ENCODE measurements around the gene AGPAT2. TPM values are rescaled to one million over a fixed set of nuclear protein-coding genes. Genes with fewer than 3 reads are reported as not detected.

AGPAT2 gene
- total RNA-seq, 1 donor from 2014 or later: 40.5 TPM

DNA sequence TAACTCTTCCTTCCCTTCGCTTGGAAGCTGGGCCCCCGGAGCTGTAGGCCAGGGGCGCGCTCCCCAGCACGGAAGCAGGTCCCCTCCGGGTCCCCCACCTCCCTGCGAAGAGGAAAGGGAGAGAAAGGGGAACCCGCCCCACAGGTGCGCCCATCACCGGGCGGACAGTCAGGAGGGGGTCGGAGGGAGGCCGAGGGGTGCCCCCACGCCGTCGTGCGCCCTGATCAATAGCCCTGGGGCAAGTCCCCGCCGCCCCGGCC, 793 bp downstream of the AGPAT2 start:
- Mint-ChIP-seq H3K36me3 (ENCODE audit: low read depth) (no peaks in the 10 kb centered on the region), H3K27me3 (ENCODE audit: low read depth) (no peaks in the 10 kb centered on the region), H3K9me3 (no peaks in the 10 kb centered on the region)

DNA sequence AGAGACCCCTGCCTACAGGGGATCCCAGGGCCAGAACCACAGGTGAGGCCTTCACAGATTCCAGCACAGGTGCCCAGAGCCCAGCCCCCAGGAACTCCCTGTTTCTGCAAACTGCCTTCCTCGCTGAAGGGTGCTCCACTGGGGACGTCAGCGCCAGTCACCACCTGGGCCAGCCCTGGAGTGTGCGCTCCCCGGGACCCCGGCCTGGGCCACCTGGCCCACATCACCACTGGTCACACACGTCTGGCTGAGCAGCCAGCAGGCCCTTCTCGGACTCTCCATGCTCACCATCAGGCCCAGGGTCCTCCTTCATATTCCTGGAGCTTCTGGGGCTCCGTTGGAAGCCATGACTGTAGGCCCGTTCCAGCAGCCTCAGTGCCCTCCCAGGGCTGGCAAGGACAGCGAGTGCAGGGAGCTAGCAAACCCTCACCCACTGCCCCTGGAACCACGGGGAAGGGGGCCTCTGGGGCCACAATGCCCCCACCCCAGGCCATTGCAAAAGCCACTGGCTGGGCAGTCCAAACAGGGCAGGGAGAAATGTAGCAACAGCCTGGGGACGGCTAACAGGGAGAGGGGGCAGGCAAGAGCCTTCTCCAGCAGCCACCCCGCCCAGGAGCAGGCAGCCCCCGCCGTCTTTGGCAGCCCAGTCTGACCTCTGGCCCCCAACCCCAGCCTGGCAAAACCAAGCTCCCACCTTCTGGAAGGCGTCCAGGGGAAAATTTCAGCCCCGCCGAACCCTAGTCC, 1.3 kb downstream of the AGPAT2 start:
- H3K36me3 Mint-ChIP-seq (ENCODE audit: low read depth): no peaks in the 10 kb centered on the region

More for the DNA sequence above, 793 bp downstream of the AGPAT2 start:
- no peak for DNase-seq (ENCODE audit: low spot score)
- H3K27ac Mint-ChIP-seq: peak overlapping the region; percentile 38
- H3K4me3 Mint-ChIP-seq (ENCODE audit: low read depth): peak overlapping the region; percentile 80
- intact Hi-C loops (cut with micrococcal nuclease): no loop called here
- H3K4me1 Mint-ChIP-seq (ENCODE audit: low read depth): peaks cover 2% of the 10 kb centered on the region

DNA sequence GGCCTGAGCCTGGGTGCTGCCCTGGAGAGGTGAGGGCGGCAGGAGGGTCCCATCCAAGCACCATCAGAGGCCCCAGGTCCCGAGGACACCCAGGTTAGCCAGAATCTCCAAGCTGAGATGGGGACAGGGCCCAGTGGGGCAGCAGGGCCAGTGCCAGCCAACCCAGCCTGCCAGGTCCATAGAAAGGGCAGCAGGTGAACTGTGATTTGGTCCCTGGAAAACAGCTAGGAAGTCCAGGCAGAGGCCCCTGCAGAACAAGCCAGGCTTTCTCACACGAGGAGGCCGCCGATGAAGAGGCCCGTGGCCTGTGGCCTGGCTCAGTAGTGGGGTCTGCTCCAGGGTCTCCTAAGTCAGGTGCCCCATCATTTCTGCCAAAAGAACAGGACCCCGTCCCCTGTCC, 2.0 kb downstream of the AGPAT2 start:
- no peak overlapping the region for H3K4me3 Mint-ChIP-seq (ENCODE audit: low read depth)
- no peaks in the 10 kb centered on the region for H3K36me3 Mint-ChIP-seq (ENCODE audit: low read depth)
- peaks cover 2% of the 10 kb centered on the region for H3K4me1 Mint-ChIP-seq (ENCODE audit: low read depth)
- H3K9me3 Mint-ChIP-seq: no peaks in the 10 kb centered on the region
- no peak for DNase-seq (ENCODE audit: low spot score)
- intact Hi-C loops (cut with micrococcal nuclease): no loop called here
- H3K27ac Mint-ChIP-seq: no peak overlapping the region
- no peaks in the 10 kb centered on the region for H3K27me3 Mint-ChIP-seq (ENCODE audit: low read depth)

More for the DNA sequence above, 1.3 kb downstream of the AGPAT2 start:
- H3K4me3 Mint-ChIP-seq (ENCODE audit: low read depth): peak overlapping the region; percentile 80
- no peak for DNase-seq (ENCODE audit: low spot score)
- H3K27ac Mint-ChIP-seq: peak overlapping the region; percentile 38
- H3K27me3 Mint-ChIP-seq (ENCODE audit: low read depth): no peaks in the 10 kb centered on the region
- H3K9me3 Mint-ChIP-seq: no peaks in the 10 kb centered on the region
- peaks cover 2% of the 10 kb centered on the region for H3K4me1 Mint-ChIP-seq (ENCODE audit: low read depth)
- intact Hi-C loops (cut with micrococcal nuclease): no loop called here

DNA sequence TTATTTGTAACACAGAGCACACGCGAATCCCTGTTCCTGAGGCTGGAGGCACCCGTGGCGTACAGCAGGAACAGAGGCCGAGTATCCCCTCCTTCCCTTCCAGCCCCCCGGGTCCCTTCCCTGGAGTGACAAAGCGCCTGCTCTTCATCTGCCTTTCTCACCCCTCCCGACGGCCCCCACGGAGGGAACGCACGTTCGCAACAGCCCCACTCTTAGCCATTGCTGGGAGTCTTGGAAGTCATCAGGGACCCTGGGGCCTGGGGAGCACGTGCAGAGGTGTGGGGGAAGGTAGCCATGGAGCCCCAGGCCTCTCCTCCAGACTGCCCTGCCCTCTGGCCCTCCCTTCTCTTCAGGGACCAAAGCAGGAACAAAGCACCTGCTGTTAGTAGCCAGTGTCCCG, 2.5 kb downstream of the AGPAT2 start:
- no peaks in the 10 kb centered on the region for H3K36me3 Mint-ChIP-seq (ENCODE audit: low read depth)
- no peak overlapping the region for H3K27ac Mint-ChIP-seq
- peaks cover 2% of the 10 kb centered on the region for H3K4me1 Mint-ChIP-seq (ENCODE audit: low read depth)
- no peaks in the 10 kb centered on the region for H3K9me3 Mint-ChIP-seq
- peak overlapping the region; percentile 33 for H3K4me3 Mint-ChIP-seq (ENCODE audit: low read depth)
- no peaks in the 10 kb centered on the region for H3K27me3 Mint-ChIP-seq (ENCODE audit: low read depth)
- no peak for DNase-seq (ENCODE audit: low spot score)
- intact Hi-C loops (cut with micrococcal nuclease): no loop called here

DNA sequence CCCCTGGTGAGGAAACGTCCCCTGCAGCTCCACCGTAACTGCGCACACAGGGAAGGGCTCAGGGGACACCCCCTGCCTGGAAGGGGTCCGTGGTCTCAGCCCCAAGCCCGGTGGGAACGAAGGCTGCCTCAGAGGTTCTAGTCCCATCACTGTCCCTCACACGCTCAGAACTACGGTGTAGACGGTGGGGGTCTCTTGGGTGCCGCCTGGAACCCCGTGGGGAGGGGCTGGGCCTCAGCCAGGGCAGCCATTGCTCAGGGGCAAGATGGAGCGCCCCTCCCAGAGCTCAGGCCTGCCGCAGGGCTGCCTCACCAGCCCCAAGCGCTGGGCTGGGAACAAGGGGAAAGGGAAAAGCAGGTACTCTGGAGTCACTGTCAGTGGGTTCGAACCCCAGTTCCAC, 2.9 kb downstream of the AGPAT2 start:
- intact Hi-C loops (cut with micrococcal nuclease): no loop called here
- DNase-seq (ENCODE audit: low spot score): no peak
- no peaks in the 10 kb centered on the region for H3K9me3 Mint-ChIP-seq
- H3K27me3 Mint-ChIP-seq (ENCODE audit: low read depth): no peaks in the 10 kb centered on the region
- no peak overlapping the region for H3K4me3 Mint-ChIP-seq (ENCODE audit: low read depth)
- no peaks in the 10 kb centered on the region for H3K36me3 Mint-ChIP-seq (ENCODE audit: low read depth)
- H3K4me1 Mint-ChIP-seq (ENCODE audit: low read depth): peaks cover 2% of the 10 kb centered on the region
- H3K27ac Mint-ChIP-seq: no peak overlapping the region

DNA sequence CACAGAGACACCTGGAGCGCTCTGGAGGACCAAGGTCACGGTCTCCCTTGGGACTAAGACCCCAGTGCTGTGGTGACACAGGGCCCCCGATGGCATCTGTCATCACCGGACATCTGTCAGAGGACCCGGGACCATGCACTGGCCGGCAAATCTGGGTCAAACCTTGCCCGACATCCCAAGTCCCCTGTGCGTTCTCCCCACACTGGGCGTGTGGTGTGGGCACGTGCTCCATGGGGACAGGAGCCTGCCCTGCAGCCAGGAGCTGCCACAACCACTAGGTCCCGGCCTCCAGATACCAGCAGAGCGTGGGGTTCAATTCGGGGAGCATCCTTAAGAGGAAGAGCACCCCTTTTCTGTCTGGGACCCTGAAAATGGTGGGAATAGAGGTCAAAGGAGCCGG, 3.5 kb downstream of the AGPAT2 start:
- Mint-ChIP-seq H3K36me3 (ENCODE audit: low read depth) (no peaks in the 10 kb centered on the region), H3K27ac (no peak overlapping the region), H3K4me3 (ENCODE audit: low read depth) (no peak overlapping the region), H3K27me3 (ENCODE audit: low read depth) (no peaks in the 10 kb centered on the region), H3K4me1 (ENCODE audit: low read depth) (peaks cover 2% of the 10 kb centered on the region), H3K9me3 (no peaks in the 10 kb centered on the region)
- DNase-seq (ENCODE audit: low spot score): no peak
- intact Hi-C loops (cut with micrococcal nuclease): no loop called here

DNA sequence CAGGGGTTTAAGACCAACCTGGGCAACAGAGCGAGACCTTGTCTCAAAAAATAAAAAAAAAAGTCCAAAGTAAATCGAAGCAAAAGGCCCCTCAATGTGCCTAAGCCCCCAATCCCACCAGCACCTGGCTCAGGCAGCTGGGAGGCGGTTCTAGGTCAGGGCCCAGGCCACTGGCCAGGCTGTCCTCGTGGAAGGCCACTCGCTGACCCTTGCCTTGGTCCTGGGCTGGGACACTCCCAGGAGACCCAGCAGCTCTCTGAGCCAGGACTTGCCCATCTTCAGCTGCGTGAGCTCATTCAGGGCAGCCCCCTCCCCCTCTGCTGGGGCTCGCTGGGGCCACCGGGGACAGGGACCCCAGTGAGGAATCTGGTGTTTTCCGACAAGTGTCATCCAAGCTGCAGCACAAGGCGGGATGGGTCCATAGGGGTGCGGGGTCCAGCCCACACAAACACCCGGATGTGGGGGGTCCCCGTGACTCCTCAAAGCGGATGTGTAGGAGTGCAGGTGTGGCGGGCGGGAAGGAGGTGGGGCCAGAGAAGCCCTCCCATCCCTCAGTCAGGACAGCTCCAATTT, 4.0 kb downstream of the AGPAT2 start:
- Mint-ChIP-seq H3K4me1 (ENCODE audit: low read depth) (peaks cover 2% of the 10 kb centered on the region), H3K27me3 (ENCODE audit: low read depth) (no peaks in the 10 kb centered on the region), H3K9me3 (no peaks in the 10 kb centered on the region), H3K27ac (no peak overlapping the region), H3K4me3 (ENCODE audit: low read depth) (no peak overlapping the region), H3K36me3 (ENCODE audit: low read depth) (no peaks in the 10 kb centered on the region)
- DNase-seq (ENCODE audit: low spot score): no peak
- intact Hi-C loops (cut with micrococcal nuclease): no loop called here

DNA sequence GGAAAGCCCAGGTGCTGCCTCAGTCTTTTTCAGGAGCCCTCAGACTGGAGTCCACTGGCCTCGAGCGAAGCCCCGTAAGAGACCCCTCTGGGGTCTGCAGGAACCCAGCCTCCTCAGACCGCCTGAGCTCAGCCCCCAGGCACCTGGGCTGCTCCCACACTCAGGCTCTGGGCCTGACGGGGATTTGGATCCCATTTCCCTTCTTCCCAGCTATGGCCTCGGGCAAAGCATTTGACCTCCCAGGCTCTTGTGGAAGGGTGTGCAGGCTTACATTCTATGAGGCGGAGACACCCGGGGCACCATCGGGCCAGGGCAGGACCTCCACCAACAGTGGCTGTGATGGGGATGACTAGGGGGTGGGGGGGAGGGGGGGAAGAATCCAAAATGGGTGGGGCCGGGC, 4.5 kb downstream of the AGPAT2 start:
- H3K4me1 Mint-ChIP-seq (ENCODE audit: low read depth): peaks cover 2% of the 10 kb centered on the region
- DNase-seq (ENCODE audit: low spot score): no peak
- H3K4me3 Mint-ChIP-seq (ENCODE audit: low read depth): no peak overlapping the region
- H3K27ac Mint-ChIP-seq: no peak overlapping the region
- intact Hi-C loops (cut with micrococcal nuclease): no loop called here
- H3K9me3 Mint-ChIP-seq: no peaks in the 10 kb centered on the region
- H3K27me3 Mint-ChIP-seq (ENCODE audit: low read depth): no peaks in the 10 kb centered on the region
- H3K36me3 Mint-ChIP-seq (ENCODE audit: low read depth): no peaks in the 10 kb centered on the region

DNA sequence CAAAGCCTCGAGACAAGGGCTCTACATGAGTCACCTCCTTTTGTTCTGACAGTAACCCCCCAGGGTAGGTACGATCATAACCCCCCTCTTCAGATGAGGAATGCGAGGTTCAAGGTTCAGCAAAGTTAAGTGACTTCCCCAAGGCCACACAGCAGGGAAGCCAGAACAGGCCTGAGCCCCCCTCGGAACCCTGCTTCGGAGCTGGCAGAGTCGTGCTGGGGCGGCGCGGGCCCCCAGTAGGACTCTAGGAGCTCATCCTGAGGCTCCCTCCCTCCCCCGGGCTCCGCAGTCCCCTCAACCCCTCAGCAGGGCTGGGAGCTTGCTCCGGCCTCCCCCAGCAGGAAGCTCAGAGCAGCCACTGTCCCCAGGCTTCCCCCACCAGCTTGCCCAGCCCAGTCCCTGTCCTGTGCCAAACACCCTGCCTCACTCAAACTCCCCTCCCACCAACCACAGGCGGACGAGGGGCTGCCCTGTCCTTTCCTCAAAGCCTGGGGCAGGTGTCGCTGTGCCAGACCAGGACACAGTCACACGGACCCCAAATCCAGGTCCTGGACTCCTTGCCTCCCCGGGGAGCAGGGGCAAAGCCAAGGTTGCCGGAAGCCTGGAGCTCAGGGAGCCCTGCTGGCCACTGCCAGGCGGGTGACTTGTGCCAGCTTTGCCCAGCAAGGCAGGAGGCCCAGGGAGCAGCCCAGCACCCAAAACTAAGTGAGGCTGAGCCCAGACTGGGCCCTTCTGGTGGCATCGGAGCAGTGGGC, 5.1 kb downstream of the AGPAT2 start:
- Mint-ChIP-seq H3K9me3 (no peaks in the 10 kb centered on the region), H3K27ac (no peak overlapping the region), H3K27me3 (ENCODE audit: low read depth) (no peaks in the 10 kb centered on the region), H3K36me3 (ENCODE audit: low read depth) (no peaks in the 10 kb centered on the region), H3K4me1 (ENCODE audit: low read depth) (peaks cover 2% of the 10 kb centered on the region), H3K4me3 (ENCODE audit: low read depth) (no peak overlapping the region)
- intact Hi-C loops (cut with micrococcal nuclease): no loop called here
- DNase-seq (ENCODE audit: low spot score): no peak

DNA sequence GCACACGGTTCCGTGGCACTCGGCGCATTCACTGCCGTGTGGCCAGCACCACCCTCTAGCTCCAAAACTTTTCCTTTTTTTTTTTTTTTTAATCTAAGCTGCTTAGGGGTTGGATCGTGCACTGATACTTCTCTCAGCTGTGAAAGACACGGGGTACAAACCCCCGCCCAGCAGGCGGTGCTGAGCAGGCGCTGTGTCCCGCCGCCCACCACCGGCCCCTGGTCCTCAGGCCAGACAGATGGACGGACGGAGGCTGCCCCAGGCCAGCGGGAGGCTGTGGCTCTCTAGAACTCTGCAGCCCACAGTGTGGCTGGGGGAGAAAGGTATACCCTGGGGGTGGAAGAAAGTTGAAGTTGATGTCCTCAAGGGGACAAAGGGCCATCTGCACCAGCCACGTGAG, 6.2 kb downstream of the AGPAT2 start:
- no peaks in the 10 kb centered on the region for H3K36me3 Mint-ChIP-seq (ENCODE audit: low read depth)
- H3K27ac Mint-ChIP-seq: no peak overlapping the region
- peaks cover under 1% of the 10 kb centered on the region for H3K4me1 Mint-ChIP-seq (ENCODE audit: low read depth)
- no peaks in the 10 kb centered on the region for H3K9me3 Mint-ChIP-seq
- DNase-seq (ENCODE audit: low spot score): no peak
- H3K27me3 Mint-ChIP-seq (ENCODE audit: low read depth): no peaks in the 10 kb centered on the region
- no peak overlapping the region for H3K4me3 Mint-ChIP-seq (ENCODE audit: low read depth)
- intact Hi-C loops (cut with micrococcal nuclease): no loop called here

DNA sequence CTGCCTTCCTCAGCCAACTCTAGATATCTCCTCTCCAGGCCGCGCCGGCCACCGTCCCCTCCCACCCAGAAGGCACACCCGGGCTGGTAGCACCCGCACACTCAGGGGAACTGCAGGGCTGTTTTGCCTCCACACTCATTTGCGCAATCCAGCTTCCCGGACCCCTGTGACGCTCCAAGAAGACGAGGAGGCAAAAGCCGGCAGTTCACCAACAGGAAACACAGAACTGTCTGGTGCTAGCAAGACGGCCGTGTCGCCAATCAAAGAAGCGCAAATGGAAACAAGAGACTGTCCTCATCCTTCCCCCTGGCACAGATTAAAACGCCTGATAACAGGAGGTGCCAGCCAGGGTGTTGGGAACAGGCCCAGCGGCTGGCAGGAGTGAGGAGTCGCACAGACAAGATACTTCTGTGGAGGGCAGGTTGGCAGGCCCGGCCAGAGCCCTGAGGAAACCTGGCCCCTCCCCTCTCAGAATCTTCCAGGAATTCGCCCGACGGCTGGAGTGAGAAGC, 7.8 kb downstream of the AGPAT2 start:
- H3K27ac Mint-ChIP-seq: no peak overlapping the region
- intact Hi-C loops (cut with micrococcal nuclease): no loop called here
- no peak for DNase-seq (ENCODE audit: low spot score)
- H3K4me3 Mint-ChIP-seq (ENCODE audit: low read depth): no peak overlapping the region
- H3K36me3 Mint-ChIP-seq (ENCODE audit: low read depth): no peaks in the 10 kb centered on the region
- no peaks in the 10 kb centered on the region for H3K27me3 Mint-ChIP-seq (ENCODE audit: low read depth)
- H3K4me1 Mint-ChIP-seq (ENCODE audit: low read depth): no peaks in the 10 kb centered on the region
- H3K9me3 Mint-ChIP-seq: no peaks in the 10 kb centered on the region

DNA sequence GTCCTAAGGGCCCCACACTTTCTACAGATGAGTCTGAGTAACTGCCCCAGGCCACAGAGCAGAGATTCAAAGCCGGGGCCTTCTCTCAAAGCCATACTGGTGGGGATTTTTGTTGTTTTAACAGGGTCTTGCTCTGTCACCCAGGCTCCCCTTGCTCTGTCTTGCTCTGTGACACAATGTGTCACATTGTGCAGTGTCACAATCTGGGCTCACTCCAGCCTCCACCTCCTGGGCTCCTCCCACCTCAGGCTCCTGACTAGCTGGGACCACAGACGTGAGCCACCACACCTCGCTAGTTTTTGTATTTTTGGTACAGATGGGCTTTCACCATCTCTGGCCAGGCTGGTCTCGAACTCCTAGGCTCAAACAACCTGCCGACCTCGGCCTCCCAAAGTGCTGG, 8.6 kb downstream of the AGPAT2 start:
- Mint-ChIP-seq H3K4me3 (ENCODE audit: low read depth) (no peak overlapping the region), H3K9me3 (no peaks in the 10 kb centered on the region), H3K27me3 (ENCODE audit: low read depth) (no peaks in the 10 kb centered on the region), H3K4me1 (ENCODE audit: low read depth) (no peaks in the 10 kb centered on the region), H3K27ac (no peak overlapping the region), H3K36me3 (ENCODE audit: low read depth) (no peaks in the 10 kb centered on the region)
- intact Hi-C loops (cut with micrococcal nuclease): no loop called here
- DNase-seq (ENCODE audit: low spot score): no peak

DNA sequence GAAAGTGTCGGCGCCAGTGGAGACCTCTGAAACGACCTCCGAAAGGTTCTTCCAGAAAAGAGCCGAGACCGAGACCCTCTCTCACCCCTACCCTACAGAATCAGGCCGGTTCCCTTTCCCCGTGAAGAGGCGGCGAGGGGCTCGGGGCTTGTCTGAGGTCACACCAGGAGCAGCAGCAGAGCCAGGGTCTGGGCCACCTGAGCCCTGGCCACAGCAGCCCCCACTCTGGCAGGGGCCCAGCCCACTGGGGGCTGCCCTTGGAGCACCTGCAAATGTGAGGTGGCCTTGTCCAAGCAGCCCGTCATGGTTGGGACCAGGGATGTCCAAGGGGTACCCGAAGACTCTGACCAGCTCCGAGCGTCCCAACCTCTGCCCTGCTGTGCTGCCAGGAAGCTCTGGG, 9.2 kb downstream of the AGPAT2 start:
- Mint-ChIP-seq H3K36me3 (ENCODE audit: low read depth) (no peaks in the 10 kb centered on the region), H3K9me3 (no peaks in the 10 kb centered on the region), H3K27me3 (ENCODE audit: low read depth) (no peaks in the 10 kb centered on the region), H3K4me1 (ENCODE audit: low read depth) (no peaks in the 10 kb centered on the region), H3K4me3 (ENCODE audit: low read depth) (no peak overlapping the region), H3K27ac (no peak overlapping the region)
- intact Hi-C loops (cut with micrococcal nuclease): no loop called here
- DNase-seq (ENCODE audit: low spot score): no peak

Data from activated T-helper 2 cell treated with anti-CD3 and anti-CD28 coated beads, Interferon-gamma antibody, Interleukin-2, Interleukin-4, amounts not matched to agents 10 μg/mL and 5 μg/mL and 100 μg/mL, durations not matched to agents 14 hours and 24 hours and 36 hours (primary cell).